SK-N-SH (cell line): Measurements from ENCODE around the gene MTA3. TPM values are rescaled to one million over a fixed set of nuclear protein-coding genes. Genes with fewer than 3 reads are reported as not detected.
"Not testable (repeated sequence)": the region's sequence is repeated elsewhere in the genome, so short reads cannot be mapped to it uniquely, and the experiment has no call there.

ENCODE experiments used
- CTCF ChIA-PET: fragments of 300-600, 350-600 bp; formaldehyde crosslinking; extraction: SDS; loops from one replicate; lab custom pipeline; 2021; lab: Yijun Ruan, JAX
- POLR2A ChIA-PET: fragments of 350-600 bp; sonication (Branson Sonifier 250); formaldehyde crosslinking; extraction: SDS; loops from one replicate; lab custom pipeline; 2020; ENCODE audit warnings: antibody characterized with exemption, inconsistent platforms; lab: Yijun Ruan, JAX
- DNase-seq: peaks from one replicate; pipeline ENCODE4 v3.0.0; 2012
- H2AFZ ChIP-seq: fragments of 200-600 bp; sonication (generic); 2 replicates; pipeline ENCODE4 v1.8.1; 2016; ENCODE audit warnings: antibody characterized with exemption, mild to moderate bottlenecking, low read depth
- H3F3A ChIP-seq: fragments of 200-600 bp; sonication (generic); replicated peaks from 2 replicates; pipeline ENCODE3; 2016; ENCODE audit warnings: antibody characterized with exemption, mild to moderate bottlenecking; ENCODE audit not compliant: insufficient read depth
- H3K27ac ChIP-seq, 2 experiments: fragments of 200-500 bp in 1 of 2; fragments of 200-600 bp in 1 of 2; sonication (Bioruptor generic) in 1 of 2; sonication (generic), shearing (Covaris generic) in 1 of 2; 2 replicates each; pipeline versions ENCODE4 v1.5.1 to v1.6.1; 2014 to 2016; ENCODE audit warnings: low read depth in 2 of 2, inconsistent platforms in 1 of 2, low read length in 1 of 2, mild to moderate bottlenecking in 1 of 2, mixed read lengths in 1 of 2
- H3K27me3 ChIP-seq: fragments of 200-600 bp; sonication (generic), shearing (Covaris generic); 2 replicates; pipeline ENCODE4 v1.6.1; 2016; ENCODE audit warnings: mixed run types; ENCODE audit not compliant: insufficient read depth
- H3K36me3 ChIP-seq, 2 experiments: fragments of 200-500 bp in 1 of 2; fragments of 200-600 bp in 1 of 2; sonication (Bioruptor generic) in 1 of 2; sonication (generic) in 1 of 2; replicated peaks in 1 of 2; 2 replicates each; pipeline versions ENCODE3 to v1.5.1; 2014 to 2016; ENCODE audit warnings: low read length in 1 of 2, mild to moderate bottlenecking in 1 of 2; ENCODE audit not compliant: insufficient read depth in 2 of 2, control insufficient read depth in 1 of 2
- H3K4me1 ChIP-seq, 2 experiments: fragments of 200-500 bp in 1 of 2; fragments of 200-600 bp in 1 of 2; sonication (Bioruptor generic) in 1 of 2; sonication (generic), shearing (Covaris generic) in 1 of 2; 2 replicates each; pipeline versions ENCODE4 v1.5.1 to v1.6.1; 2014 to 2016; ENCODE audit warnings: low read depth in 1 of 2, low read length in 1 of 2, mixed run types in 1 of 2; ENCODE audit not compliant: insufficient read depth in 2 of 2, control insufficient read depth in 1 of 2
- H3K4me2 ChIP-seq: fragments of 200-600 bp; sonication (generic), shearing (Covaris generic); 2 replicates; pipeline ENCODE4 v1.6.1; 2017; ENCODE audit warnings: mixed run types
- H3K4me3 ChIP-seq, 2 experiments: fragments of 200-500 bp in 1 of 2; fragments of 200-600 bp in 1 of 2; sonication (Bioruptor generic) in 1 of 2; sonication (generic), shearing (Covaris generic) in 1 of 2; 2 replicates each; pipeline versions ENCODE4 v1.5.1 to v1.8.1; 2014 to 2016; ENCODE audit warnings: low read depth in 2 of 2, inconsistent platforms in 1 of 2, low read length in 1 of 2, mild to moderate bottlenecking in 1 of 2, mixed read lengths in 1 of 2, moderate library complexity in 1 of 2
- H3K79me2 ChIP-seq: fragments of 200-600 bp; sonication (generic); 2 replicates; pipeline ENCODE4 v1.8.1; 2017; ENCODE audit warnings: mild to moderate bottlenecking; ENCODE audit not compliant: insufficient read depth
- H3K9ac ChIP-seq: fragments of 200-600 bp; sonication (generic); 2 replicates; pipeline ENCODE4 v1.6.1; 2017; ENCODE audit warnings: mixed run types
- H3K9me2 ChIP-seq: fragments of 200-600 bp; sonication (generic); 2 replicates; pipeline ENCODE4 v1.6.1; 2017; ENCODE audit warnings: mixed run types
- H3K9me3 ChIP-seq: fragments of 200-600 bp; sonication (generic); 2 replicates; pipeline ENCODE4 v1.6.1; 2017; ENCODE audit warnings: mixed run types, mild to moderate bottlenecking, moderate library complexity
- H4K20me1 ChIP-seq: fragments of 200-600 bp; sonication (generic); 2 replicates; pipeline ENCODE4 v1.6.1; 2017; ENCODE audit warnings: mild to moderate bottlenecking, mixed run types; ENCODE audit not compliant: insufficient read depth
- CHD2 ChIP-seq: fragments of 150-350 bp; IDR thresholded peaks from 2 replicates; pipeline ENCODE4 v1.6.1; 2018; ENCODE audit warnings: low read length; ENCODE audit not compliant: partially characterized antibody
- EP300 ChIP-seq, 2 experiments: IDR thresholded peaks; 2 replicates each; pipeline versions ENCODE4 v1.4.0 to v1.6.1; 2012; ENCODE audit warnings: borderline replicate concordance in 1 of 2, low read depth in 1 of 2, low read length in 1 of 2
- FOXJ3 ChIP-seq: sonication (generic); formaldehyde crosslinking; IDR thresholded peaks from 2 replicates; pipeline ENCODE4 v1.5.1; 2020; ENCODE audit warnings: mild to moderate bottlenecking, missing genetic modification reagents
- GATA2 ChIP-seq: sonication (generic); formaldehyde crosslinking; IDR thresholded peaks from 2 replicates; pipeline ENCODE4 v1.5.0; 2020; ENCODE audit warnings: mild to moderate bottlenecking, missing genetic modification reagents
- MAX ChIP-seq: IDR thresholded peaks from 2 replicates; pipeline ENCODE4 v1.4.0; 2012; ENCODE audit warnings: low read depth
- RCOR1 ChIP-seq: fragments of 150-350 bp; IDR thresholded peaks from 2 replicates; pipeline ENCODE4 v1.6.1; 2017; ENCODE audit warnings: antibody characterized with exemption, low read length
- REST ChIP-seq: IDR thresholded peaks from 2 replicates; pipeline ENCODE4 v1.6.1; 2012; ENCODE audit warnings: mild to moderate bottlenecking, low read depth, low read length, moderate library complexity
- RFX5 ChIP-seq: IDR thresholded peaks from 2 replicates; pipeline ENCODE4 v1.6.1; 2012; ENCODE audit warnings: mild to moderate bottlenecking, improper control_type of control experiment, low read length
- TAF1 ChIP-seq: IDR thresholded peaks from 2 replicates; pipeline ENCODE4 v1.6.1; 2012; ENCODE audit warnings: low read depth, mild to moderate bottlenecking, low read length, moderate library complexity, borderline replicate concordance
- TCF12 ChIP-seq: IDR thresholded peaks from 2 replicates; pipeline ENCODE4 v1.4.0; 2012
- YY1 ChIP-seq: IDR thresholded peaks from 2 replicates; pipeline ENCODE4 v1.4.0; 2012; ENCODE audit warnings: low read depth, mild to moderate bottlenecking
- WGBS: methylation state at CpG from one replicate; pipeline ENCODE4 v1.1.6; 2017; ENCODE audit warnings: low lambda C conversion rate; 5-methylcytosine and 5-hydroxymethylcytosine counted together
- polyA plus RNA-seq, 3 experiments: library from polyadenylated mRNA; depleted of rRNA; stranded (reverse); fragments of >200 nt; gene quantifications; 2 replicates each; pipeline ENCODE4 v1.2.3, GENCODE V29; 2012

Gene MTA3
- polyA plus RNA-seq, 1 of the 3 experiments (the other 2 are of a cell fraction) = 30.8 TPM

GRCh38 chr2:42639340-42640077 lies 71.1 kb downstream of the MTA3 start:
- Histone ChIP-seq H3K4me2 (peak overlapping the region; percentile 17; the same call in 1 of the 2 replicates), H3K79me2 (peaks cover 16% of the 10 kb centered on the region; the same call in 1 of the 2 replicates), H3K27ac (peak overlapping the region in 1 of 2 experiments; percentile 68; a peak in 2 of 4 replicates), H3K9me3 (no peaks in the 10 kb centered on the region), H3F3A (no peaks in the 10 kb centered on the region), H3K36me3 (peaks cover 8 to 10% of the 10 kb centered on the region in 2 experiments), H3K4me3 (no peak overlapping the region), H3K9ac (no peak overlapping the region), H3K27me3 (no peaks in the 10 kb centered on the region), H2AFZ (peak overlapping the region; percentile 0; the same call in 1 of the 2 replicates), H4K20me1 (no peaks in the 10 kb centered on the region), H3K9me2 (no peaks in the 10 kb centered on the region), H3K4me1 (peaks cover 15 to 18% of the 10 kb centered on the region in 2 experiments; a peak in 3 of 4 replicates)
- no peak for TF ChIP-seq FOXJ3 (CRISPR knock-in tag)
- no peak for TF ChIP-seq TAF1
- no peak for TF ChIP-seq RFX5
- no peak for TF ChIP-seq REST
- CTCF ChIA-PET = interaction anchor here (0.6 to 4.6 kb wide), 2 partner anchors 24 to 81 kb away, joined by 3 to 23 read pairs; no protein-coding TSS in a partner anchor
- 58% methylated on average over 5 of the region's 5 CpGs for WGBS
- DNase-seq = no peak
- POLR2A ChIA-PET = no interaction called here

GRCh38 chr2:42640261-42640660 lies 71.8 kb downstream of the MTA3 start:
- POLR2A ChIA-PET = no interaction called here
- H4K20me1 ChIP-seq = no peaks in the 10 kb centered on the region
- H3K9me2 ChIP-seq = no peaks in the 10 kb centered on the region
- no peaks in the 10 kb centered on the region for H3F3A ChIP-seq
- no peak overlapping the region for H3K9ac ChIP-seq
- TF ChIP-seq CHD2 (peak; percentile 35), GATA2 (CRISPR knock-in tag) (peak; percentile 84), TCF12 (0 out of 2 replicates have a peak, but pooled peaks have one; percentile 6), YY1 (no peak), MAX (no peak), RCOR1 (peak; percentile 44; the same call in 1 of the 2 replicates), EP300 (IDR thresholded peaks at IDR 0.05; ENCODE audit: borderline replicate concordance in 1 of 2, low read depth in 1 of 2, low read length in 1 of 2) (peak in 1 of 2 experiments; percentile 53; a peak in 1 of 4 replicates)
- H3K4me1 ChIP-seq = peaks cover 15 to 18% of the 10 kb centered on the region in 2 experiments; a peak in 3 of 4 replicates
- peaks cover 16% of the 10 kb centered on the region; the same call in 1 of the 2 replicates for H3K79me2 ChIP-seq
- CTCF ChIA-PET = interaction anchor here (0.6 to 4.6 kb wide), 2 partner anchors 23 to 82 kb away, joined by 3 to 23 read pairs; no protein-coding TSS in a partner anchor
- H3K4me3 ChIP-seq = no peak overlapping the region
- H3K27me3 ChIP-seq = no peaks in the 10 kb centered on the region
- H3K4me2 ChIP-seq = peak overlapping the region; percentile 17; the same call in 1 of the 2 replicates
- peak; percentile 54 for DNase-seq
- no peak overlapping the region for H2AFZ ChIP-seq
- H3K27ac ChIP-seq = peak overlapping the region in 1 of 2 experiments; percentile 68; a peak in 2 of 4 replicates
- H3K9me3 ChIP-seq = no peaks in the 10 kb centered on the region
- 56% methylated on average over 1 of the region's 1 CpG for WGBS
- peaks cover 14 to 16% of the 10 kb centered on the region in 2 experiments for H3K36me3 ChIP-seq

- H3F3A ChIP-seq, CTCF ChIA-PET: not testable (repeated sequence)
- 93% methylated on average over 2 of the region's 2 CpGs for WGBS
These were observed 73.9 kb downstream of the MTA3 start for GRCh38 chr2:42642371-42642770.

More at GRCh38 chr2:42642371-42642770, 73.9 kb downstream of the MTA3 start:
- H4K20me1 ChIP-seq, H3K9me3 ChIP-seq, H2AFZ ChIP-seq, H3K4me2 ChIP-seq, POLR2A ChIA-PET, H3K4me3 ChIP-seq, H3K9ac ChIP-seq, H3K27ac ChIP-seq, DNase-seq, H3K9me2 ChIP-seq, H3K27me3 ChIP-seq: not testable (repeated sequence)
- Histone ChIP-seq H3K79me2 (peaks cover 16% of the 10 kb centered on the region; the same call in 1 of the 2 replicates), H3K36me3 (peaks cover 27% of the 10 kb centered on the region in 2 experiments), H3K4me1 (peaks cover 15 to 18% of the 10 kb centered on the region in 2 experiments; a peak in 3 of 4 replicates)
